ENCODE data around the gene ZBTB18. TPM values are rescaled to one million over a fixed set of nuclear protein-coding genes. Genes with fewer than 3 reads are reported as not detected.

The ZBTB18 gene
- polyA plus RNA-seq, 1 donor from 2014 or later, result 30.6 TPM

DNA sequence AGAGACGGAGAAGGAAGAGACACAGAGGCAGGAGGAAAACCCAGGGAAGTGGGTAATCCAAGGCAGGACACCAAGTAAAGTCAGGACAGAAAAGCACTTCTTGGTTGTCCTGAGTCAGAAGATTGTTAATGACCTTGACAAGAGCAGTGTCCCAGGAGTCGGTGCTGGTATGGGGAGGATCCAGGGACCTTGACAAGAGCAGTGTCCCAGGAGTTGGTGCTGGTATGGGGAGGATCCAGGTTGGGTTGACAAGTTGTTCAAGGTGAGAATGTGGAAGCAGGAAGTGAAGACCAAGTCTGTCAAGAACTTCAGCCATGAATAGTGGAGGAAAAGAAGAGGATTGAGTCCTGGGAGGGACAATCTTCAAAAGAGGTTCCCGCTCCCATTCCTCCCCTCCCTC, 31.9 kb downstream of the ZBTB18 start:
- H3F3A ChIP-seq (ENCODE audit: insufficient read depth, low read length, poor library complexity, severe bottlenecking), result no peaks in the 10 kb centered on the region
- no peak overlapping the region for H3K9ac ChIP-seq (ENCODE audit: low read length)
- no peaks in the 10 kb centered on the region for H3K36me3 ChIP-seq (ENCODE audit: insufficient read depth, low read length)
- no peaks in the 10 kb centered on the region for H4K20me1 ChIP-seq (ENCODE audit: insufficient read depth)
- TF ChIP-seq POLR2AphosphoS5 (IDR thresholded peaks at IDR 0.05) (no peak), RAD21 (conservative IDR thresholded peaks at IDR 0.05) (no peak), EP300 (conservative IDR thresholded peaks at IDR 0.05; ENCODE audit: poor library complexity, severe bottlenecking) (no peak), TAF1 (IDR thresholded peaks at IDR 0.05; ENCODE audit: low read depth) (no peak), MXI1 (conservative IDR thresholded peaks at IDR 0.05; ENCODE audit: poor library complexity, severe bottlenecking) (no peak), EZH2 (IDR thresholded peaks at IDR 0.05; ENCODE audit: borderline replicate concordance, insufficient read depth, low read length, poor library complexity, severe bottlenecking) (no peak), SMC3 (conservative IDR thresholded peaks at IDR 0.05; ENCODE audit: poor library complexity) (no peak)
- TF ChIP-seq, protein P1, sequence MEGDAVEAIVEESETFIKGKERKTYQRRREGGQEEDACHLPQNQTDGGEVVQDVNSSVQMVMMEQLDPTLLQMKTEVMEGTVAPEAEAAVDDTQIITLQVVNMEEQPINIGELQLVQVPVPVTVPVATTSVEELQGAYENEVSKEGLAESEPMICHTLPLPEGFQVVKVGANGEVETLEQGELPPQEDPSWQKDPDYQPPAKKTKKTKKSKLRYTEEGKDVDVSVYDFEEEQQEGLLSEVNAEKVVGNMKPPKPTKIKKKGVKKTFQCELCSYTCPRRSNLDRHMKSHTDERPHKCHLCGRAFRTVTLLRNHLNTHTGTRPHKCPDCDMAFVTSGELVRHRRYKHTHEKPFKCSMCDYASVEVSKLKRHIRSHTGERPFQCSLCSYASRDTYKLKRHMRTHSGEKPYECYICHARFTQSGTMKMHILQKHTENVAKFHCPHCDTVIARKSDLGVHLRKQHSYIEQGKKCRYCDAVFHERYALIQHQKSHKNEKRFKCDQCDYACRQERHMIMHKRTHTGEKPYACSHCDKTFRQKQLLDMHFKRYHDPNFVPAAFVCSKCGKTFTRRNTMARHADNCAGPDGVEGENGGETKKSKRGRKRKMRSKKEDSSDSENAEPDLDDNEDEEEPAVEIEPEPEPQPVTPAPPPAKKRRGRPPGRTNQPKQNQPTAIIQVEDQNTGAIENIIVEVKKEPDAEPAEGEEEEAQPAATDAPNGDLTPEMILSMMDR (IDR thresholded peaks at IDR 0.05; ENCODE audit: poor library complexity, severe bottlenecking), result no peak
- TF ChIP-seq, protein P2, sequence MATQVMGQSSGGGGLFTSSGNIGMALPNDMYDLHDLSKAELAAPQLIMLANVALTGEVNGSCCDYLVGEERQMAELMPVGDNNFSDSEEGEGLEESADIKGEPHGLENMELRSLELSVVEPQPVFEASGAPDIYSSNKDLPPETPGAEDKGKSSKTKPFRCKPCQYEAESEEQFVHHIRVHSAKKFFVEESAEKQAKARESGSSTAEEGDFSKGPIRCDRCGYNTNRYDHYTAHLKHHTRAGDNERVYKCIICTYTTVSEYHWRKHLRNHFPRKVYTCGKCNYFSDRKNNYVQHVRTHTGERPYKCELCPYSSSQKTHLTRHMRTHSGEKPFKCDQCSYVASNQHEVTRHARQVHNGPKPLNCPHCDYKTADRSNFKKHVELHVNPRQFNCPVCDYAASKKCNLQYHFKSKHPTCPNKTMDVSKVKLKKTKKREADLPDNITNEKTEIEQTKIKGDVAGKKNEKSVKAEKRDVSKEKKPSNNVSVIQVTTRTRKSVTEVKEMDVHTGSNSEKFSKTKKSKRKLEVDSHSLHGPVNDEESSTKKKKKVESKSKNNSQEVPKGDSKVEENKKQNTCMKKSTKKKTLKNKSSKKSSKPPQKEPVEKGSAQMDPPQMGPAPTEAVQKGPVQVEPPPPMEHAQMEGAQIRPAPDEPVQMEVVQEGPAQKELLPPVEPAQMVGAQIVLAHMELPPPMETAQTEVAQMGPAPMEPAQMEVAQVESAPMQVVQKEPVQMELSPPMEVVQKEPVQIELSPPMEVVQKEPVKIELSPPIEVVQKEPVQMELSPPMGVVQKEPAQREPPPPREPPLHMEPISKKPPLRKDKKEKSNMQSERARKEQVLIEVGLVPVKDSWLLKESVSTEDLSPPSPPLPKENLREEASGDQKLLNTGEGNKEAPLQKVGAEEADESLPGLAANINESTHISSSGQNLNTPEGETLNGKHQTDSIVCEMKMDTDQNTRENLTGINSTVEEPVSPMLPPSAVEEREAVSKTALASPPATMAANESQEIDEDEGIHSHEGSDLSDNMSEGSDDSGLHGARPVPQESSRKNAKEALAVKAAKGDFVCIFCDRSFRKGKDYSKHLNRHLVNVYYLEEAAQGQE (IDR thresholded peaks at IDR 0.05; ENCODE audit: borderline replicate concordance), result no peak
- no peak overlapping the region for H3K27ac ChIP-seq (ENCODE audit: low read length)
- H3K9me3 ChIP-seq (ENCODE audit: low read length), result no peaks in the 10 kb centered on the region
- H3K4me2 ChIP-seq (ENCODE audit: low read length), result no peak overlapping the region
- no peak overlapping the region for H2AFZ ChIP-seq (ENCODE audit: low read depth, low read length)
- no peaks in the 10 kb centered on the region for H3K79me2 ChIP-seq (replicated peaks; ENCODE audit: insufficient read depth, low read length)
- H3K4me3 ChIP-seq (ENCODE audit: low read length), result no peak overlapping the region
- no peaks in the 10 kb centered on the region for H3K9me2 ChIP-seq (ENCODE audit: insufficient read depth, low read length)
- H3K27me3 ChIP-seq (ENCODE audit: insufficient read depth, low read depth, low read length), result no peaks in the 10 kb centered on the region

DNA sequence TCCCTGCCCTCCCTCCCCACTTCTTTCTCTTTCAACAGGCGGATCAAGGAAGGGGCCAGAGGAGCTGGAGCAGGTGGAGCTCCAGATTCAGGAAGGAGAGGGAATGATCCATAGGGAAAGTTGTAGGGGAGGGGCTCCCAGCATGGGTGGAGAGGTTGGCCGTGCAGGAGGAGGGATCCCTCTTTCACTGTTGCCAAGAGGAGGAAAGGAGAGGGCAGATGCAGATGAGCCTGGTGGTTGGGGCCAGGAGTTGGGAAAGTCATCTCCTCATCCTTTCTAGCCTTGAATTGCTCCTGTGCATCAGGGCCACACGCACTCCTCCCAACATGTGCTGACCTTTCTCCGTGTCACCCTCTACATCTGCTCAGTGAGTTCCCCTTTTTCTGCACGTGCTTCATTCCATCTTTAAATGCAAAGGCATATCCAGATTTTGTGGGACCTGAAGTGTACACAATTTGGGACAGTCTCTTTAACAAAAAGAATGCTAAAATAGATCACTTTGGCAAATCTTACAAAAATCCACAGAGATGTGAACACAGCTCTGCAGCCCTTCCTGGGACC, 32.4 kb downstream of the ZBTB18 start:
- TF ChIP-seq, protein P1 (IDR thresholded peaks at IDR 0.05; ENCODE audit: poor library complexity, severe bottlenecking), result no peak
- TF ChIP-seq EZH2 (IDR thresholded peaks at IDR 0.05; ENCODE audit: borderline replicate concordance, insufficient read depth, low read length, poor library complexity, severe bottlenecking), result no peak
- TF ChIP-seq POLR2AphosphoS5 (IDR thresholded peaks at IDR 0.05), result no peak
- no peak for TF ChIP-seq EP300 (conservative IDR thresholded peaks at IDR 0.05; ENCODE audit: poor library complexity, severe bottlenecking)
- TF ChIP-seq SMC3 (conservative IDR thresholded peaks at IDR 0.05; ENCODE audit: poor library complexity), result no peak
- TF ChIP-seq, protein P2 (IDR thresholded peaks at IDR 0.05; ENCODE audit: borderline replicate concordance), result no peak
- no peak for TF ChIP-seq RAD21 (conservative IDR thresholded peaks at IDR 0.05)
- no peak for TF ChIP-seq MXI1 (conservative IDR thresholded peaks at IDR 0.05; ENCODE audit: poor library complexity, severe bottlenecking)
- TF ChIP-seq TAF1 (IDR thresholded peaks at IDR 0.05; ENCODE audit: low read depth), result no peak
- H3F3A ChIP-seq (ENCODE audit: insufficient read depth, low read length, poor library complexity, severe bottlenecking), result no peaks in the 10 kb centered on the region
- H3K79me2 ChIP-seq (replicated peaks; ENCODE audit: insufficient read depth, low read length), result no peaks in the 10 kb centered on the region
- no peak overlapping the region for H3K4me3 ChIP-seq (ENCODE audit: low read length)
- H3K9me3 ChIP-seq (ENCODE audit: low read length), result no peaks in the 10 kb centered on the region
- no peaks in the 10 kb centered on the region for H3K27me3 ChIP-seq (ENCODE audit: insufficient read depth, low read depth, low read length)
- no peaks in the 10 kb centered on the region for H3K9me2 ChIP-seq (ENCODE audit: insufficient read depth, low read length)
- H3K36me3 ChIP-seq (ENCODE audit: insufficient read depth, low read length), result no peaks in the 10 kb centered on the region
- no peak overlapping the region for H3K27ac ChIP-seq (ENCODE audit: low read length)
- no peak overlapping the region for H2AFZ ChIP-seq (ENCODE audit: low read depth, low read length)
- no peak overlapping the region for H3K9ac ChIP-seq (ENCODE audit: low read length)
- no peaks in the 10 kb centered on the region for H4K20me1 ChIP-seq (ENCODE audit: insufficient read depth)
- no peak overlapping the region for H3K4me2 ChIP-seq (ENCODE audit: low read length)
